ENCODE data around the gene PAPOLG.

PAPOLG gene

GRCh38 chr2:60756097-60757087 is at the start of gene PAPOLG:
TSS of gene PAPOLG (plus strand) at chr2:60756268. CDS start at chr2:60756479, 211 bp downstream.
- DNase-seq = peak; percentile 96

DNA sequence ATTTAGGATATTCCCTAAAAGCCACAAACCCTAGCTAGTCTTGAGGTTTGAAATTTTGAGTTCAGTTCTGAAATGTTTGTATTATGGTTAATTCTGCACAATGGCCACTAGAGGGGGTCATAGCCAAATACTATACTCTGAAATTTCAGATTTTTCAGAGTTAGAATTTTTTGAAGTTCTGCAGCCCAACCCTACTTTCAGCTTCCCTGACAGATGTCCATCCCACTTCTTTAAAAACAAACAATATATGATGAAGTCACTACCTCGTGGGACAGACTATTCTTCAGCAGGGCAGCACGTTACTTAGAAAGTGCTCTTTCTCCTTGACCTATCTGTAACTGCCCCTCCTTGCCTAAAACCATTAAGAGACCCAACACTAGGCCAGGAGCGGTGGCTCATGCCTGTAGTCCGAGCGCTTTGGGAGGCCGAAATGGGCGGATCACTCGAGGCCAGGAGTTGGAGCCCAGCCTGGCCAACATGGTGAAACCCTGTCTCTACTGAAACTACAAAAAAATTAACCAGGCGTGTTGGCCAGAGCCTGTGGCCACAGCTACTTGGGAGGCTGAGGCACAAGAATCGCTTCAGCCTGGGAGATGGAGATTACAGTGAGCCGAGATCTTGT is 48.2 kb upstream of the PAPOLG start:
- peak; percentile 56 for DNase-seq

GRCh38 chr2:60708630-60709320 is 47.3 kb upstream of the PAPOLG start:
- no peak for DNase-seq

DNA sequence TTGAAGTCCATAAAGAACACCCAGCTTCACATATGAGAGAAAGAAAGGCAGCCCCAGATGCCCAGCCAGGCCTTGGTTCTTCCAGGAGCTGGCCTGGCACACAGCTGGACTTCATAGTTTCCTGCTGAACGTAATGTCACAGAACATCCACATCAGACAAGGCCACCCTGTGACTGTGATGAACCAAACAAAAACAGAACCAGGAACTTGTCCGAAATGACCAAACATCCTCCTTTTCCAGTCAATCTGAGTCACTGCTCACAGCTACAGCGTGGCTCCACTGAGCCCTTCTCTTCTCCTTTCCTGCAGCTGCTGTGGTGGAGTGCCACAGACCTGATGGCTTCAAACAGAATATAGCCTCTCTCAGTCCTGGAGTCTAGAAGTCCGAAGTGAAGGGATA is 45.4 kb upstream of the PAPOLG start:
- no peak for DNase-seq

GRCh38 chr2:60715561-60715960 is 40.5 kb upstream of the PAPOLG start:
- no peak for DNase-seq

DNA sequence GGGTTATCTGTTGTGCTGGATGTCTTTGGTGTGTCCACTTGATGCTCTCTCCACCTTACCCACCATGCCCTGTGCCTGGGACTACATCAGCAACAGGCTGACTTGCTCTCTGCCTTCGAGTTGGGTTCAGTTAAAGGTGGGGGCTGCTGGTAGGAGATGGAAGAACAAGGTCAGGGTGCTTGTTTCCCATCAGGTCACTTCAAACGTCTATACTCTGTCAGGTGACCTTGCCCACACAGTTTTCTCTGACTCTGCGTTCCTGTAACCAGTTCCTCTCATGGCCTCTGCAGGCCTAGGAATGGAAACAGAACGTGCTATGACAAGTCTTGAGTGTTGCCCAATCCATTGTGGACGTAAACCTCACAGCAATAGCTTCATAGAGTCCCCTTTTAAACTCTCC is 38.4 kb upstream of the PAPOLG start:
- no peak for DNase-seq

- DNase-seq = no peak
These were observed 36.7 kb upstream of the PAPOLG start for GRCh38 chr2:60719331-60719730.

GRCh38 chr2:60725466-60725865 is 30.6 kb upstream of the PAPOLG start:
- no peak for DNase-seq

GRCh38 chr2:60728855-60729254 is 27.2 kb upstream of the PAPOLG start:
- no peak for DNase-seq

DNA sequence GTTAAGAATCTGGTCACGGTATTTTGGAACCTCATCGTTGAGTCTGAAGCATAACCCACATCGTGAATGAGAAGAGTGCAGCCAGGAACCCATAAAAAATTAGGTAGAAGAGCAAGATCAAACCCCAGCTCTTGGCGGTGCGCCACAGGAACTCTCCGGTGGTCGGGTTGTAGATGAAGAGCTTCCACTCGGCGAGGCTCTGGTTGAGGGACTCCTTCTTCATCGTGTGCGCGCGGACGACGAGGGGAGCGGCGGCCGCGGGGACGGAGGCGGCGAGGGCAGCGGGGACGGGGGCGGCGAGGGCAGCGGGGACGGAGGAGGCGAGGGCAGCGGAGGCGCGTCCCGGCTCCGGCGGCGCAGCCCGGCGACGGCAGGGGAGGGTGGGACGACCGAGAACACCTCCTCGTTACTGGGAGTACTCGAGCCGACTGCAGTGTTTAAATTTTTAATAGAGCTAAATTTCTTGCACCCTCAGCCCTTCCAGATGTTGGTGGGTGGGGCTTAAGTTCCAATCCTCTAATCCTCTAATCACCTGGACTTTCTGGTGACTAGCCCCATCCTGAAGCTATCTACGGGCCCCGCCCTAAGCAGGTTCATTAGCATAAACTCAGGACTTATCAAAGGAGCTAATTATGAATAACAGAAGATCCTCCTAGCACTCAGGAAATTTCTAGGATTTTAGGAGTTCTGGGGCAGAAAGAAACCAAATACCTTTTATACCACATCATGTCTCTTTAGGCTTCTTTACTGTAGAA is 20.4 kb upstream of the PAPOLG start:
- DNase-seq = no peak

DNA sequence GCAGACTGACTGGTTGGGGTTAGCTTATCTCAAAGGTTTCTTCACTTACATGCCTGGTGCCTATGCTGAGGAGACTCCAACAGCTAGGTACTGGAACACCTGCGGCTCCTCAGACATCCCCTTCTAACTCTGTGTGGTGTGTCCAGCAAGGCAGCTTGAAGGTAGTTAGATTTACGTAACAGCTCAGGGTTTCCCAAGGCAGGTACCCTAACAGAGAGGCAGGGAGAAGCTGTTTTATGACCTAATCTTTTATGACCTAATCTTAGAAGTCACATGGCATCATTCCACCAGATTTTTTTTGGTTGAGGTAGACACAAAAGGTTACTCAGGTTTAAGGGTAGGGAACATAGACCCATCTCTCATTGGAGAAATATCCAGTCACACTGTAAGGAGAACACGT is 17.4 kb upstream of the PAPOLG start:
- no peak for DNase-seq

- DNase-seq = no peak
These were observed 16.9 kb upstream of the PAPOLG start for GRCh38 chr2:60739156-60739555.

GRCh38 chr2:60741576-60741975 is 14.5 kb upstream of the PAPOLG start:
- DNase-seq = no peak

GRCh38 chr2:60742419-60742818 is 13.6 kb upstream of the PAPOLG start:
- no peak for DNase-seq

- DNase-seq = no peak
These were observed 10.7 kb upstream of the PAPOLG start for GRCh38 chr2:60745330-60745729.

DNA sequence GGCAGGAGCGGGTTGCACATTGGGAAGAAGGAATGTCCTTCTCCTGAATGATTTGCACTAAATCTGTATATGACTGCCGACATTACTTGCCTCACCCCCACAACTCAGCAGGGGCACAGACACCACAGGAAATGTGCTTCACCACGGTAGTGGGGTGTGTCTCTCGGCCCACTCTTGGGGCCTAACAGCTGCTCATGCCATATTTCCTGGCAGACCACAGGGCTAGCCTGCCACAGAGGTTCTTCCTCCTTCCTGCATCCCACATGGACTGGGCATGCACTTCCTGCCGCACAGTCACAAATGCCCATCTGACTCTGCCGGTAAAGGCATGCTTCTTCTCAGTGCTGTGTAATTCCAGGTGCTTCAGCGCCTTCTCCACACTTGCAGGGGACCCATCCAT is 10.3 kb upstream of the PAPOLG start:
- no peak for DNase-seq

- DNase-seq = no peak
These were observed 9.8 kb upstream of the PAPOLG start for GRCh38 chr2:60746318-60746717.

GRCh38 chr2:60759654-60760053 is 3.6 kb downstream of the PAPOLG start:
- DNase-seq = no peak

DNA sequence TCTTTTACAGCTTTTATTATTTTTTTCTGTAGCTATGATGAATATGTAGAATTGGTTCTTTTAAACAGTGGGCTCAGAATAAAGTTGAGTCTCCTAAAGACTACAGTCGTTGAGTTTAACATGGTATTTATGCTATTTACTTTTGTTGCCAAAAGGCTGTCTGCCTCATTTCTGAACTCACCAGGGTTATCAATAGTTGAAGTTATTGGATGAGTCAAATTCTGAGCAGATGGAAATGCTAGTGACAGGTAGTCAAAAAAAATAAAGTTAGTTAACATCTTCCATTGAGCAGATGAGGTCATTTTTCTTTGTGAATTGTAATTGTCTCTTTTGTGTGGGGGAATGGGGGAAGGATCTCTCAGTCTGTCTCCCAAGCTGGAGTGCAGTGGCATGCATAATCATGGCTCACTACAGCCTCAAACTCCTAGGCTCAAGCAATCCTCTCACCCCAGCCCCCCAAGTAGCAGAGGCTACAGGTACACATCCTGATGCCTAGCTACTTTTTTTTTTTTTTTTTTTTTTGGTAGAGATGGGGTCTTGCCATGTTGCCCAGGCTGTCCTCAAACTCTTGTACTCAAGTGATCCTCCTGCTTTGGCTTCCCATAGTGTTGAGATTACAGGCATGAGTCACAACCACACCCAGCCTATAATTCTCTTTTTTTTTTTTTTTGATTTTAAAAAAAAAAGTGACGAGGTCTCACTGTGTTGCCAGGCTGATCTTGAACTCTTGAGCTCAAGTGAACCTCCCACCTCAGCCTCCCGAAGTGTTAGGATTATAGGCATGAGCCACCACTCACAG is 8.9 kb downstream of the PAPOLG start:
- no peak for DNase-seq

DNA sequence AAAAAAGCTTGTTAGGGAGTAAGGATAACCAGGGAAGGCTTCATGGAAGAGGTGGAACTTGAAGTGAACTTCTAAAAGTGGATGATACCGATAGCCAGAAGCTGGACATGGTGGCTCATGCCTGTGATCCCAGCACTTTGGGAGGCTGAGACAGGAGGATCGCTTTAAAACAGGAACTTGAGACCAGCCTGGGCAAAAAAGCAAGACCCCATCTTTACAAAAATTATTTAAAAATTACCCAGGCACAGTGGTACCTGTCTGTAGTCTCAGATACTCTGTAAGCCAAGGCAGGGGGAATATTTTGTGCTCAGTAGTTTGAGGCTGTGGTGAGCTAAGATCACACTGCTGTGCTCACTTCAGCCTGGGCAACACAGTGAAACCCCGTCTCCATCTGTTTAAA is 10.2 kb downstream of the PAPOLG start:
- DNase-seq = no peak

DNA sequence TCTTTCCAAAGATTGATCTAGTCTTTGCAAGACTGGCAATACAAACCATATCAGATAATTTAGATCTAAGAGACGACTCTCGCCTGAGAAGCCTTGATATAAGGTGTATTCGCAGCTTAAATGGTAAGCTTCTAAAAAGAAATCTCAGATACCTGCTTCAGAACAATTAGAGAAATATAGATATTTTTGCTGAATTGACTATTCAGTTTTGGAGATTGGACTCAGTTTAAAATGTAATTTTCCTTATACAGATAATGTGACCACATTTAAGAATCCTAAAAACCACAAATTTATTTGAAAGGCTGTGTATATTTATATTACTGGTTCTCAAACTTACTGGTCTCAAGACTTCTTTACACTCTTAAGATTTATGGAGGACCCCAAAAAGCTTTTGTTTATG is 15.4 kb downstream of the PAPOLG start:
- DNase-seq = no peak

GRCh38 chr2:60775048-60775639 is 19.1 kb downstream of the PAPOLG start:
- DNase-seq = no peak
